Small intestine (tissue), 7 donors: ENCODE results near the gene TSHZ2. TPM values are rescaled to one million over a fixed set of nuclear protein-coding genes. Genes with fewer than 3 reads are reported as not detected.

ENCODE experiments used
- DNase-seq, 2 donors: peaks; one replicate each; pipeline versions ENCODE4 v3.0.0 to v3.0.0-alpha.2; 2013
- FAIRE-seq: peaks from 2 replicates; lab custom pipeline; 2012; peaks lifted over from hg19 to GRCh38; lab: Jason Lieb, UNC
- H3K27ac ChIP-seq, 3 donors: one replicate each; pipeline ENCODE4 v1.5.1; 2013; ENCODE audit warnings: low read length in 2 of 3, mild to moderate bottlenecking in 2 of 3, control low read depth in 1 of 3, inconsistent platforms in 1 of 3, low read depth in 1 of 3, moderate library complexity in 1 of 3
- H3K27me3 ChIP-seq, 3 donors: one replicate each; pipeline ENCODE4 v1.6.1; 2013; ENCODE audit warnings: low read length in 3 of 3, inconsistent platforms in 1 of 3; ENCODE audit not compliant: control insufficient read depth in 3 of 3, insufficient read depth in 3 of 3
- H3K36me3 ChIP-seq, 3 donors: one replicate each; pipeline ENCODE4 v1.6.1; 2013; ENCODE audit warnings: low read length in 3 of 3, inconsistent platforms in 1 of 3, low read depth in 1 of 3, mild to moderate bottlenecking in 1 of 3, moderate library complexity in 1 of 3; ENCODE audit not compliant: control insufficient read depth in 3 of 3, insufficient read depth in 2 of 3
- H3K4me1 ChIP-seq, 3 donors: one replicate each; pipeline ENCODE4 v1.6.1; 2013; ENCODE audit warnings: low read length in 2 of 3, inconsistent platforms in 1 of 3, low read depth in 1 of 3, mild to moderate bottlenecking in 1 of 3, moderate library complexity in 1 of 3; ENCODE audit not compliant: control insufficient read depth in 3 of 3, insufficient read depth in 2 of 3
- H3K4me3 ChIP-seq, 3 donors: one replicate each; pipeline ENCODE4 v1.5.1; 2013; ENCODE audit warnings: low read length in 3 of 3, control low read depth in 1 of 3, inconsistent platforms in 1 of 3, low read depth in 1 of 3, mild to moderate bottlenecking in 1 of 3, moderate library complexity in 1 of 3
- H3K9me3 ChIP-seq, 2 donors: one replicate each; pipeline ENCODE4 v1.6.1; 2013; ENCODE audit warnings: low read depth in 1 of 2, low read length in 1 of 2; ENCODE audit not compliant: control insufficient read depth in 2 of 2, insufficient read depth in 1 of 2
- WGBS, 3 donors: extraction: QIAGEN DNeasy Blood & Tissue Kit; methylation state at CpG; one replicate each; pipeline ENCODE4 v1.1.7; 2013; 5-methylcytosine and 5-hydroxymethylcytosine counted together
- polyA plus RNA-seq, 4 donors: library from polyadenylated mRNA; stranded (reverse) in 3 of 4; unstranded in 1 of 4; fragments of 200-250 nt in 3 of 4; fragments of 120-200 nt in 1 of 4; gene quantifications; one replicate each; pipeline versions ENCODE4 v1.2.1 to v1.2.3, GENCODE V29; 2013
- donor health status: healthy with polysubstance abuse.
- donor health status: control.
- donor health status: control.
- donor health status: Bipolar disorder and iron deficiency.
- donor health status: healthy.

The TSHZ2 gene
- polyA plus RNA-seq, 4 donors: 0.67 to 4.4 (median 2.1) TPM

DNA sequence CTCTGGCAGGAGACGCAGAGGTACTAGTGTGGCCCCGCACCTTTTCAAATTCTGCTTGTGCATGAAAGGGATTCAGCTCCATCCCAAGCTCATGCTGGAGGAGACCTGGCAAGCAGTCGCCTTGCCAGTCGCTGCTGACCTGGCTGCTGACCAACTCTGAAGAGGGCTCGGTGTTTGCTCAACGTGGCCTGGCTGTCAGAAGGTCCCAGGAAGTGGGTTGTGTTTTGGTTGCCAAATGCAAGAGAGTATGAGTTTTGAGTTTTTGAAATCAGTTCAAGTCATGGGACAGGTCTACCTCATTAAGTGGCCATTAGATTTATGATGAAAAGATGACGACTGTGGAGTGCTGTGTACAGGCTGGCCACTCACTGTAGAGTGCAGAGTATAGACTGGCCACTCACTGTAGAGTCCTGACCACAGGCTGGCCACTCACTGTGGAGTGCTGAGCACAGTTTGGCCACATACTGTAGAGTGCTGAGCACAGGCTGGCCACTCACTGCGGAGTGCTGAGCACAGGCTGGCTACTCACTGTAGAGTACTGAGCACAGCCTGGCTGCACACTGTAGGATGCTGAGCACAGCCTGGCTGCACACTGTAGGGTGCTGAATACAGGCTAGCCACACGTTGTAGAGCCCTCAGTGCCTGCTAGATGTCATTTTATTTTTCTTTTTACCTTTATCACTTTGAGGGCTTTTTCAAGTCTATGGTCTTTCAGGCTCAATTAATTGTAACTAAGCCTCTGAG is 427.6 kb downstream of the TSHZ2 start:
- no peak overlapping the region for H3K27ac ChIP-seq
- 64 to 69% (median 68%) methylated on average over 9 of the region's 9 CpGs for WGBS, 3 donors
- no peak for DNase-seq
- no peaks in the 10 kb centered on the region for H3K9me3 ChIP-seq
- no peaks in the 10 kb centered on the region for H3K27me3 ChIP-seq
- no peaks in the 10 kb centered on the region for H3K4me1 ChIP-seq
- no peak overlapping the region for H3K4me3 ChIP-seq
- no peak for FAIRE-seq
- H3K36me3 ChIP-seq: no peaks in the 10 kb centered on the region

- DNase-seq (no peak), FAIRE-seq (no peak)
- WGBS, 3 donors: 56 to 83% (median 58%) methylated on average over 4 of the region's 4 CpGs
- Histone ChIP-seq H3K27ac (no peak overlapping the region), H3K4me1 (no peaks in the 10 kb centered on the region), H3K4me3 (no peak overlapping the region), H3K27me3 (no peaks in the 10 kb centered on the region), H3K9me3 (no peaks in the 10 kb centered on the region), H3K36me3 (no peaks in the 10 kb centered on the region)
These were observed 430.3 kb downstream of the TSHZ2 start for GRCh38 chr20:53402233-53403005.

GRCh38 chr20:53403029-53403428 is 430.9 kb downstream of the TSHZ2 start:
- no peak overlapping the region for H3K4me3 ChIP-seq
- no peak for FAIRE-seq
- H3K27me3 ChIP-seq: no peaks in the 10 kb centered on the region
- DNase-seq: no peak
- WGBS, 3 donors: 93 to 97% (median 96%) methylated on average over 5 of the region's 5 CpGs
- H3K4me1 ChIP-seq: no peaks in the 10 kb centered on the region
- H3K36me3 ChIP-seq: no peaks in the 10 kb centered on the region
- no peaks in the 10 kb centered on the region for H3K9me3 ChIP-seq
- no peak overlapping the region for H3K27ac ChIP-seq

DNA sequence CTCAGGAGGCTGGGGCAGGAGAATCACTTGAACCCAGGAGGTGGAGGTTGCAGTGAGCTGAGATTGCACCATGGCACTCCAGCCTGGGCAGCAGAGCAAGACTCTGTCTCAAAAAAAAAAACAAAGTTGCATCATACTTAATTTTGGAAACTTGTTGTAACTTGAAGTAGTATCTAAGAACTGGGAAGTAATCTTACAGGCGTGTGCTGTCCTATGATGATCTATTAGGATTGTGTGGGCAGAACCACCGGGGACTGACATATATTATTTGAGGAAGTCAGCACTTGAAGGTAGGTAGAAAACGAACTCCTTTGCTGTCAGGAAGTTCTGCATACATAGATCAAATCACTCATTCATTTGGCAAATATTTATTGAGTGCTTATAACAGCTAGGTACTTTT is 433.0 kb downstream of the TSHZ2 start:
- no peaks in the 10 kb centered on the region for H3K4me1 ChIP-seq
- 46 to 71% (median 53%) methylated on average over 3 of the region's 3 CpGs for WGBS, 3 donors
- H3K36me3 ChIP-seq: no peaks in the 10 kb centered on the region
- H3K9me3 ChIP-seq: no peaks in the 10 kb centered on the region
- DNase-seq (no peak), FAIRE-seq (no peak)
- no peaks in the 10 kb centered on the region for H3K27me3 ChIP-seq
- H3K4me3 ChIP-seq: no peak overlapping the region
- no peak overlapping the region for H3K27ac ChIP-seq

GRCh38 chr20:53406580-53406979 is 434.4 kb downstream of the TSHZ2 start:
- Histone ChIP-seq H3K4me3 (no peak overlapping the region), H3K27me3 (no peaks in the 10 kb centered on the region), H3K27ac (no peak overlapping the region), H3K4me1 (no peaks in the 10 kb centered on the region), H3K9me3 (no peaks in the 10 kb centered on the region), H3K36me3 (no peaks in the 10 kb centered on the region)
- WGBS, 3 donors: 78 to 93% (median 92%) methylated on average over 3 of the region's 3 CpGs
- no peak for DNase-seq
- FAIRE-seq: no peak

- Histone ChIP-seq H3K27ac (no peak overlapping the region), H3K4me1 (no peaks in the 10 kb centered on the region), H3K36me3 (no peaks in the 10 kb centered on the region), H3K9me3 (no peaks in the 10 kb centered on the region), H3K27me3 (no peaks in the 10 kb centered on the region), H3K4me3 (no peak overlapping the region)
- FAIRE-seq: no peak
- 58 to 71% (median 69%) methylated on average over 11 of the region's 11 CpGs for WGBS, 3 donors
- no peak for DNase-seq
These were observed 436.7 kb downstream of the TSHZ2 start for GRCh38 chr20:53408691-53409446.

DNA sequence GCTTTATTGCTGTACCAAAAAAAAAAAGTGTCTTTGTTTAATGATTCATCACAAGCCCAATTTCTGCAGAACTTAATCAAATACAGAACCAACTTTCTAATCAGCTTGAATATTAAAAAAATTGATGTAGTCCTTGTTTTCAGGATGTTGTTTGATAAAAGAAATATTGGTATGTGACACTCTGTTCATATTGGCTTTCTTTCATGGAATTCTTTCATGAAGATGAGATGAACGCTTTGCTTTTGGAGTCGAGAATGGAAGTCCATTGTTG is 437.2 kb downstream of the TSHZ2 start:
- Histone ChIP-seq H3K27me3 (no peaks in the 10 kb centered on the region), H3K36me3 (no peaks in the 10 kb centered on the region), H3K4me3 (no peak overlapping the region), H3K9me3 (no peaks in the 10 kb centered on the region), H3K4me1 (no peaks in the 10 kb centered on the region), H3K27ac (no peak overlapping the region)
- DNase-seq (no peak), FAIRE-seq (no peak)
- WGBS, 3 donors: 64 to 86% (median 85%) methylated on average over 2 of the region's 2 CpGs

DNA sequence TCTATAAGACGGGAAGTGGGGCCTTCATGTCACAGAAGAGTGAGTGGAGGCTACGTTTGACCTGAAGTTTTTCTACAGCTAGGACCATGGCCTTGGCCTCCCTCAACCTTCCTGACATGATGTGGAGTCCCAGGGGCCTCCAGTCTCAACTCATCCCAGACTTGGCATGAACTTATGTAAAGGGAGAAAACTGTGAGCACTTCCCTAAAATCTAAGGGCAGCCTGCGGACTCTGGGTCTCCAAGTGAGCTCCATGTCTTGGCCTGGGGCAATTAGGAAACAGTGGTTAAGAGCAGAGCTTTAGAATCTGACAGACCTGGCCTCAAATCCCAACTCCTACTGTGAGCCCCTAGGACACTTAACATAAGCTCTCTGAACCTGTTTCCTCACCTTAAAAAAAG is 439.0 kb downstream of the TSHZ2 start:
- FAIRE-seq: no peak

More for the DNA sequence above, 439.0 kb downstream of the TSHZ2 start:
- no peak for DNase-seq
- Histone ChIP-seq H3K36me3 (no peaks in the 10 kb centered on the region), H3K27me3 (no peaks in the 10 kb centered on the region), H3K4me3 (no peak overlapping the region), H3K4me1 (no peaks in the 10 kb centered on the region), H3K27ac (no peak overlapping the region), H3K9me3 (no peaks in the 10 kb centered on the region)
- WGBS, 3 donors: 83 to 95% (median 94%) methylated on average over 3 of the region's 3 CpGs
